Ovary (tissue), 9 donors: ENCODE data around the gene TASOR2. TPM values are rescaled to one million over a fixed set of nuclear protein-coding genes. Genes with fewer than 3 reads are reported as not detected.
A peak's percentile ranks its signal among the peaks of the same experiment; 100 is the strongest.

Experiments
- DNase-seq, 5 donors: peaks; one replicate each; pipeline ENCODE4 v3.0.0-alpha.2; 2019 to 2020
- H3K27ac ChIP-seq, 2 donors: fragments of 200-600 bp; one replicate each; pipeline versions ENCODE4 v1.5.1 to v1.8.0; 2019 to 2022
- H3K27me3 ChIP-seq: fragments of 200-600 bp; one replicate; pipeline ENCODE4 v1.8.0; 2022
- H3K36me3 ChIP-seq: fragments of 200-600 bp; sonication (generic); one replicate; pipeline ENCODE4 v1.5.1; 2019
- H3K4me1 ChIP-seq: one replicate; pipeline ENCODE4 v1.8.1; 2013; ENCODE audit warnings: mild to moderate bottlenecking, moderate library complexity; ENCODE audit not compliant: insufficient read depth
- H3K4me3 ChIP-seq: fragments of 200-600 bp; sonication (generic); one replicate; pipeline ENCODE4 v1.5.1; 2017
- H3K9me3 ChIP-seq, 2 donors: fragments of 200-600 bp in 1 of 2; sonication (generic) in 1 of 2; one replicate each; pipeline versions ENCODE4 v1.5.1 to v1.8.1; 2013 to 2019; ENCODE audit warnings: mild to moderate bottlenecking in 1 of 2, moderate library complexity in 1 of 2
- CTCF ChIP-seq, 3 donors: fragments of 450-650 bp in 2 of 3; fragments of 200-600 bp in 1 of 3; IDR thresholded peaks; one replicate each; pipeline versions ENCODE4 v1.5.1 to v1.8.0; 2016 to 2022; ENCODE audit warnings: antibody characterized with exemption in 3 of 3, mild to moderate bottlenecking in 1 of 3
- EP300 ChIP-seq: sonication (generic); formaldehyde crosslinking; IDR thresholded peaks from one replicate; pipeline ENCODE4 v1.6.1; 2017; ENCODE audit warnings: antibody characterized with exemption
- POLR2A ChIP-seq: fragments of 450-650 bp; IDR thresholded peaks from one replicate; pipeline ENCODE4 v1.6.1; 2017; ENCODE audit warnings: antibody characterized with exemption, mild to moderate bottlenecking, moderate library complexity
- WGBS, 3 donors: extraction: QIAGEN DNeasy Blood & Tissue Kit in 1 of 3; methylation state at CpG; one replicate each; pipeline versions ENCODE4 v1.1.5 to v1.1.7; 2013 to 2017; 5-methylcytosine and 5-hydroxymethylcytosine counted together
- intact Hi-C, 4 donors: fragments of 100-400 bp; cut with DNase I; formaldehyde crosslinking; loops; one replicate each; pipeline versions ENCODE4 v1.11.0 to v1.15.1; 2022 to 2023
- polyA plus RNA-seq, 2 donors: library from polyadenylated mRNA; stranded (reverse); fragments of 200-250 nt in 1 of 2; fragments of 350-450 nt in 1 of 2; fragmentation: Illumina TruSeq in 1 of 2; extraction: RNeasy Lipid Tissue Mini Kit (QIAGEN cat#74804) in 1 of 2; gene quantifications; one replicate each; pipeline ENCODE4 v1.2.3, GENCODE V29; 2013 to 2014
- total RNA-seq, 7 donors: library from RNA; depleted of rRNA in 2 of 7; stranded (reverse); fragments of >200 nt in 2 of 7; fragmentation: NEBNext Ultra II Directional in 3 of 7; extraction: Animal tissue kit (Norgen Biotek cat#: 25700) in 3 of 7; gene quantifications; one replicate each; pipeline versions ENCODE4 v1.1.0 to v1.2.4, GENCODE V29; 2016 to 2023
- donor health status: DM: no; HTN: no; CAD: no; lungs with moderate emphysema.
- donor health status: DM: no; HTN: no; CAD: no.
- donor health status: Bipolar disorder and iron deficiency.
- donor health status: DM: yes; HTN: yes; CAD: no.
- donor health status: DM: no; HTN: no; CAD: no.
- donor health status: DM: yes; HTN: yes; CAD: no.

Gene TASOR2
- total and polyA plus RNA-seq, 9 donors, result 9.3 to 91.2 (median 67.6) TPM

GRCh38 chr10:5648494-5649457 lies 35.9 kb upstream of the TASOR2 start:
- H3K27ac ChIP-seq, result no peak overlapping the region
- 84 to 89% (median 85%) methylated on average over 50 of the region's 50 CpGs for WGBS, 3 donors
- H3K27me3 ChIP-seq, result no peaks in the 10 kb centered on the region
- intact Hi-C loops, result no loop called here
- H3K4me3 ChIP-seq, result no peak overlapping the region
- no peak for DNase-seq
- H3K9me3 ChIP-seq, result no peaks in the 10 kb centered on the region
- TF ChIP-seq POLR2A, result no peak
- TF ChIP-seq CTCF (IDR thresholded peaks at IDR 0.05), result no peak
- no peaks in the 10 kb centered on the region for H3K36me3 ChIP-seq
- H3K4me1 ChIP-seq, result peaks cover 16% of the 10 kb centered on the region

- no peak for DNase-seq
- intact Hi-C loops, result no loop called here
- no peaks in the 10 kb centered on the region for H3K9me3 ChIP-seq
- no peak overlapping the region for H3K27ac ChIP-seq
- H3K27me3 ChIP-seq, result no peaks in the 10 kb centered on the region
- TF ChIP-seq POLR2A, result no peak
- TF ChIP-seq CTCF (IDR thresholded peaks at IDR 0.05), result no peak
- TF ChIP-seq EP300, result no peak
- WGBS, 3 donors, result 96 to 98% (median 96%) methylated on average over 11 of the region's 11 CpGs
- H3K4me3 ChIP-seq, result no peak overlapping the region
- H3K4me1 ChIP-seq, result peaks cover 14% of the 10 kb centered on the region
- no peaks in the 10 kb centered on the region for H3K36me3 ChIP-seq
These were observed 34.9 kb upstream of the TASOR2 start for GRCh38 chr10:5649746-5650145.

GRCh38 chr10:5650664-5651387 lies 33.8 kb upstream of the TASOR2 start:
- H3K4me1 ChIP-seq, result peaks cover 14% of the 10 kb centered on the region
- H3K9me3 ChIP-seq, result no peaks in the 10 kb centered on the region
- 55 to 67% (median 60%) methylated on average over 17 to 20 of the region's 20 CpGs for WGBS, 3 donors
- DNase-seq, result peak in 2 of 5 donors; percentile 62 to 78
- intact Hi-C loops, result no loop called here
- no peaks in the 10 kb centered on the region for H3K27me3 ChIP-seq
- no peak overlapping the region for H3K4me3 ChIP-seq
- H3K27ac ChIP-seq, result peak overlapping the region in 1 of 2 donors; percentile 46
- TF ChIP-seq CTCF (IDR thresholded peaks at IDR 0.05) (no peak), POLR2A (no peak), EP300 (no peak)
- H3K36me3 ChIP-seq, result no peaks in the 10 kb centered on the region

- H3K4me3 ChIP-seq, result no peak overlapping the region
- H3K9me3 ChIP-seq, result no peaks in the 10 kb centered on the region
- TF ChIP-seq EP300 (no peak), POLR2A (no peak), CTCF (IDR thresholded peaks at IDR 0.05) (no peak)
- H3K27me3 ChIP-seq, result no peaks in the 10 kb centered on the region
- DNase-seq, result no peak
- WGBS, 3 donors, result 77 to 88% (median 81%) methylated on average over 11 of the region's 11 CpGs
- intact Hi-C loops, result no loop called here
- H3K4me1 ChIP-seq, result peaks cover 15% of the 10 kb centered on the region
- H3K36me3 ChIP-seq, result no peaks in the 10 kb centered on the region
- peak overlapping the region in 1 of 2 donors; percentile 46 for H3K27ac ChIP-seq
These were observed 33.3 kb upstream of the TASOR2 start for GRCh38 chr10:5651388-5651764.
